Sigmoid colon (tissue), 4 donors: ENCODE measurements around the gene CCDC71.

Experiments
- EP300 ChIP-seq, 4 donors: sonication (generic); formaldehyde crosslinking; IDR thresholded peaks; one replicate each; pipeline ENCODE4 v1.6.1; 2017; ENCODE audit warnings: antibody characterized with exemption in 4 of 4
- POLR2A ChIP-seq, 2 donors: fragments of 450-650 bp; IDR thresholded peaks; one replicate each; pipeline ENCODE4 v1.6.1; 2016; ENCODE audit warnings: antibody characterized with exemption in 2 of 2, mild to moderate bottlenecking in 2 of 2, moderate library complexity in 2 of 2
- POLR2AphosphoS5 ChIP-seq, 4 donors: sonication (generic); formaldehyde crosslinking; IDR thresholded peaks; one replicate each; pipeline ENCODE4 v1.6.1; 2017; ENCODE audit warnings: antibody characterized with exemption in 4 of 4
- TF ChIP-seq, protein P1 (sequence below), 4 experiments: fragments of 450-650 bp in 3 of 4; fragments of 200-600 bp in 1 of 4; IDR thresholded peaks; one replicate each; pipeline ENCODE4 v1.5.1; 2016 to 2019; ENCODE audit warnings: antibody characterized with exemption in 4 of 4, mild to moderate bottlenecking in 3 of 4, moderate library complexity in 2 of 4

DNA sequence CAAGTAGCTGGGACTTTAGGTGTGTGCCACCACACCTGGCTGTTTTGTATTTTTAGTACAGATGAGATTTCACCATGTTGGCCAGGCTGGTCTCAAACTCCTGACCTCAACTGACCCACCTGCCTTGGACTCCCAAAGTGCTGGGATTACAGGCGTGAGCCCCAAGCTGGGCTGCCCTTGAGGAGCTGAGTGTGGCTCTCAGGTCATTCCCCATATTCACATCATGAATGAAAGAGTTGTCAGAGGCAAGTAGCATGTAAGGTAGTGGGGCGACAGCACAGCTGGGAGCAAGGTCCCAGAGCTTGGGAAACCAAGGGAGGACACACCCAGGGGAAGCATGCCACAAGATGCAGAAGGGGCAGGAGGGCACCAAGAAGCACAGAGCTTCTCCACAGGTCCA, 4.9 kb downstream of the CCDC71 start:
- TF ChIP-seq, protein P1, sequence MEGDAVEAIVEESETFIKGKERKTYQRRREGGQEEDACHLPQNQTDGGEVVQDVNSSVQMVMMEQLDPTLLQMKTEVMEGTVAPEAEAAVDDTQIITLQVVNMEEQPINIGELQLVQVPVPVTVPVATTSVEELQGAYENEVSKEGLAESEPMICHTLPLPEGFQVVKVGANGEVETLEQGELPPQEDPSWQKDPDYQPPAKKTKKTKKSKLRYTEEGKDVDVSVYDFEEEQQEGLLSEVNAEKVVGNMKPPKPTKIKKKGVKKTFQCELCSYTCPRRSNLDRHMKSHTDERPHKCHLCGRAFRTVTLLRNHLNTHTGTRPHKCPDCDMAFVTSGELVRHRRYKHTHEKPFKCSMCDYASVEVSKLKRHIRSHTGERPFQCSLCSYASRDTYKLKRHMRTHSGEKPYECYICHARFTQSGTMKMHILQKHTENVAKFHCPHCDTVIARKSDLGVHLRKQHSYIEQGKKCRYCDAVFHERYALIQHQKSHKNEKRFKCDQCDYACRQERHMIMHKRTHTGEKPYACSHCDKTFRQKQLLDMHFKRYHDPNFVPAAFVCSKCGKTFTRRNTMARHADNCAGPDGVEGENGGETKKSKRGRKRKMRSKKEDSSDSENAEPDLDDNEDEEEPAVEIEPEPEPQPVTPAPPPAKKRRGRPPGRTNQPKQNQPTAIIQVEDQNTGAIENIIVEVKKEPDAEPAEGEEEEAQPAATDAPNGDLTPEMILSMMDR (IDR thresholded peaks at IDR 0.05), result no peak
- TF ChIP-seq POLR2AphosphoS5 (IDR thresholded peaks at IDR 0.05), result no peak
- TF ChIP-seq POLR2A (IDR thresholded peaks at IDR 0.05), result no peak
- TF ChIP-seq EP300 (IDR thresholded peaks at IDR 0.05), result no peak
